Measurements from ENCODE around the gene MAB21L3. TPM values are rescaled to one million over a fixed set of nuclear protein-coding genes. Genes with fewer than 3 reads are reported as not detected.

Gene MAB21L3
- total and polyA plus RNA-seq, 2 of the 13 experiments (the other 11 are each of a cell fraction or from before 2014, with no cell fraction given): 0.55 to 4.1 TPM

- TF ChIP-seq, protein P1, sequence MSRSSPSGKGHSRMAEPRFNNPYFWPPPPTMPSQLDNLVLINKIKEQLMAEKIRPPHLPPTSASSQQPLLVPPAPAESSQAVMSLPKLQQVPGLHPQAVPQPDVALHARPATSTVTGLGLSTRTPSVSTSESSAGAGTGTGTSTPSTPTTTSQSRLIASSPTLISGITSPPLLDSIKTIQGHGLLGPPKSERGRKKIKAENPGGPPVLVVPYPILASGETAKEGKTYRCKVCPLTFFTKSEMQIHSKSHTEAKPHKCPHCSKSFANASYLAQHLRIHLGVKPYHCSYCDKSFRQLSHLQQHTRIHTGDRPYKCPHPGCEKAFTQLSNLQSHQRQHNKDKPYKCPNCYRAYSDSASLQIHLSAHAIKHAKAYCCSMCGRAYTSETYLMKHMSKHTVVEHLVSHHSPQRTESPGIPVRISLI (CRISPR knock-in tag; IDR thresholded peaks at IDR 0.05; ENCODE audit: borderline replicate concordance): peak; percentile 25; the same call in 1 of the 2 replicates
- TF ChIP-seq NFIC (IDR thresholded peaks at IDR 0.05; ENCODE audit: low read length): no peak
- no peak for TF ChIP-seq TBX3 (IDR thresholded peaks at IDR 0.05; ENCODE audit: borderline replicate concordance)
- TF ChIP-seq ARHGAP35 (CRISPR knock-in tag; IDR thresholded peaks at IDR 0.05; ENCODE audit: borderline replicate concordance): no peak; the same call in 1 of the 2 replicates
- no peak for TF ChIP-seq ZNF260 (CRISPR knock-in tag; IDR thresholded peaks at IDR 0.05; ENCODE audit: borderline replicate concordance, low read depth)
- TF ChIP-seq ZSCAN30 (CRISPR knock-in tag; IDR thresholded peaks at IDR 0.05): no peak
- TF ChIP-seq RBFOX2 (IDR thresholded peaks at IDR 0.05; ENCODE audit: low read depth, low read length): peak; percentile 63
- TF ChIP-seq RARG (CRISPR knock-in tag; IDR thresholded peaks at IDR 0.05; ENCODE audit: low read depth): no peak
- TF ChIP-seq GLMP (CRISPR knock-in tag; IDR thresholded peaks at IDR 0.05; ENCODE audit: borderline replicate concordance): no peak
- TF ChIP-seq ZNF772 (CRISPR knock-in tag; IDR thresholded peaks at IDR 0.05): no peak; the same call in 1 of the 2 replicates
- no peak for TF ChIP-seq ZNF460 (CRISPR knock-in tag; IDR thresholded peaks at IDR 0.05; ENCODE audit: borderline replicate concordance)
- no peak for TF ChIP-seq EHMT2 (IDR thresholded peaks at IDR 0.05; ENCODE audit: borderline replicate concordance, low read depth, low read length)
- TF ChIP-seq, protein P2, sequence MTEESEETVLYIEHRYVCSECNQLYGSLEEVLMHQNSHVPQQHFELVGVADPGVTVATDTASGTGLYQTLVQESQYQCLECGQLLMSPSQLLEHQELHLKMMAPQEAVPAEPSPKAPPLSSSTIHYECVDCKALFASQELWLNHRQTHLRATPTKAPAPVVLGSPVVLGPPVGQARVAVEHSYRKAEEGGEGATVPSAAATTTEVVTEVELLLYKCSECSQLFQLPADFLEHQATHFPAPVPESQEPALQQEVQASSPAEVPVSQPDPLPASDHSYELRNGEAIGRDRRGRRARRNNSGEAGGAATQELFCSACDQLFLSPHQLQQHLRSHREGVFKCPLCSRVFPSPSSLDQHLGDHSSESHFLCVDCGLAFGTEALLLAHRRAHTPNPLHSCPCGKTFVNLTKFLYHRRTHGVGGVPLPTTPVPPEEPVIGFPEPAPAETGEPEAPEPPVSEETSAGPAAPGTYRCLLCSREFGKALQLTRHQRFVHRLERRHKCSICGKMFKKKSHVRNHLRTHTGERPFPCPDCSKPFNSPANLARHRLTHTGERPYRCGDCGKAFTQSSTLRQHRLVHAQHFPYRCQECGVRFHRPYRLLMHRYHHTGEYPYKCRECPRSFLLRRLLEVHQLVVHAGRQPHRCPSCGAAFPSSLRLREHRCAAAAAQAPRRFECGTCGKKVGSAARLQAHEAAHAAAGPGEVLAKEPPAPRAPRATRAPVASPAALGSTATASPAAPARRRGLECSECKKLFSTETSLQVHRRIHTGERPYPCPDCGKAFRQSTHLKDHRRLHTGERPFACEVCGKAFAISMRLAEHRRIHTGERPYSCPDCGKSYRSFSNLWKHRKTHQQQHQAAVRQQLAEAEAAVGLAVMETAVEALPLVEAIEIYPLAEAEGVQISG (CRISPR knock-in tag; IDR thresholded peaks at IDR 0.05): 0 out of 2 replicates have a peak, but pooled peaks have one; percentile 15
- TF ChIP-seq ZNF83 (CRISPR knock-in tag; IDR thresholded peaks at IDR 0.05; ENCODE audit: borderline replicate concordance): no peak
- TF ChIP-seq SP2 (CRISPR knock-in tag; IDR thresholded peaks at IDR 0.05): no peak
- no peak for TF ChIP-seq MTA3 (CRISPR knock-in tag; IDR thresholded peaks at IDR 0.05)
- TF ChIP-seq ZBTB20 (CRISPR knock-in tag; IDR thresholded peaks at IDR 0.05; ENCODE audit: borderline replicate concordance, low read depth): no peak
- TF ChIP-seq EEA1 (CRISPR knock-in tag; IDR thresholded peaks at IDR 0.05; ENCODE audit: borderline replicate concordance): no peak
- TF ChIP-seq ZNF225 (CRISPR knock-in tag; IDR thresholded peaks at IDR 0.05): no peak
- no peak for TF ChIP-seq CENPX (CRISPR knock-in tag; IDR thresholded peaks at IDR 0.05)
- TF ChIP-seq, protein P3, sequence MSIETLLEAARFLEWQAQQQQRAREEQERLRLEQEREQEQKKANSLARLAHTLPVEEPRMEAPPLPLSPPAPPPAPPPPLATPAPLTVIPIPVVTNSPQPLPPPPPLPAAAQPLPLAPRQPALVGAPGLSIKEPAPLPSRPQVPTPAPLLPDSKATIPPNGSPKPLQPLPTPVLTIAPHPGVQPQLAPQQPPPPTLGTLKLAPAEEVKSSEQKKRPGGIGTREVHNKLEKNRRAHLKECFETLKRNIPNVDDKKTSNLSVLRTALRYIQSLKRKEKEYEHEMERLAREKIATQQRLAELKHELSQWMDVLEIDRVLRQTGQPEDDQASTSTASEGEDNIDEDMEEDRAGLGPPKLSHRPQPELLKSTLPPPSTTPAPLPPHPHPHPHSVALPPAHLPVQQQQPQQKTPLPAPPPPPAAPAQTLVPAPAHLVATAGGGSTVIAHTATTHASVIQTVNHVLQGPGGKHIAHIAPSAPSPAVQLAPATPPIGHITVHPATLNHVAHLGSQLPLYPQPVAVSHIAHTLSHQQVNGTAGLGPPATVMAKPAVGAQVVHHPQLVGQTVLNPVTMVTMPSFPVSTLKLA (IDR thresholded peaks at IDR 0.05): no peak
- no peak for TF ChIP-seq MAZ (IDR thresholded peaks at IDR 0.05; ENCODE audit: borderline replicate concordance, low read depth, low read length)
- 0 out of 2 replicates have a peak, but pooled peaks have one; percentile 23 for TF ChIP-seq MAZ (CRISPR knock-in tag; IDR thresholded peaks at IDR 0.05; ENCODE audit: low read depth)
These were observed 40.8 kb downstream of the MAB21L3 start (continued) for GRCh38 chr1:116151739-116152576.
